CD1c-positive myeloid dendritic cell (primary cell): ENCODE data around the gene ATF1.
"Not testable (repeated sequence)": the region's sequence is repeated elsewhere in the genome, so short reads cannot be mapped to it uniquely, and the experiment has no call there.

Source experiments
- DNase-seq: peaks from one replicate; pipeline ENCODE4 v3.0.0-alpha.2; 2016; ENCODE audit errors: extremely low spot score

The ATF1 gene

DNA sequence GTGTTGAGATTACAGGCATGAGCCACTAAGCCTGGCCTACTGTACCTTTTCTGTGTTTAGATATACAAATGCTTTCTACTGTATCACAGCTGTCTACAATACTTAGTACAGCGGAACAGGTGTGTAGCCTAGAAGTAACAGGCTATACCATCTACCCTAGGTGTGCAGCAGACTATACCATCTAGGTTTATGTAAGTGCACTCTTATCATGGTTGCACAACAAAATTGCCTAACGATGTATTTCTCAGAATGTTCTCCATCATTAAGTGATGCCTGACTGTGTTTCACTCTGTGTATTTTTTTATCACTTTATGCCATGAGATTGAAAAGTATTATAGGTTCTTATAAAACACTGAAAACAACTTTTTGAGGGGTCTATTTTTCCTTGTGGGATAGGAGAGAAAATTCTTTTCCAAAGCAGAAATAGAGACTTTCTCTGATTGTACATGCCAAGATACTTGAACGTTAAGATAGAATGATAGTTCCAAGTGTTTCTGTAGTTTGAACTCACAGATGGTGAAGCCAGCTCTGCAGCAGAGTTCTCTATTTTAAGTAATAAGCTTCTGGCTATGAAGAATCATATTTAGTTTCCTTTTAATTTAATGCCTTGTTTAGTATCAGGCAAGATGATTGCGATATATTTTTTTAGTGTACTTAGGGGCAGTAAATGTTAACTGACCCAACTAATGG, 95.9 kb downstream of the ATF1 start:
- DNase-seq, result no peak

DNA sequence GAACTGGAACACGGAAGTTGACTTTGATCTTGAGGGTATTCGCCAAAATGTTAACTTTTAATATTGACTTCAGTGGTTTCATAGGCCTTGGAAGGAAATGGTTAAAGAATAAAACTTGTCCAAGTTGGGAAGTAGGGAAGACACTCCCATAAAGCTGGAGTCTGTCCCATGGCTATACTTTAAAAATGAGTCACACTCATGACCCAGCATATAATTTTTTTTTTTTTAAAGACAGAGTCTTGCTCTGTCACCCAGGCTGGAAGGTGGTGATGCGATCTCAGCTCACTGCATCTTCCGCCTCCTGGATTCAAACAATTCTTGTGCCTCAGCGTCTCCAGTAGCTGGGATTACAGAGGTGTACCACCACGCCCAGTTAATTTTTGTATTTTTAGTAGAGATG, 98.4 kb downstream of the ATF1 start:
- no peak for DNase-seq

DNA sequence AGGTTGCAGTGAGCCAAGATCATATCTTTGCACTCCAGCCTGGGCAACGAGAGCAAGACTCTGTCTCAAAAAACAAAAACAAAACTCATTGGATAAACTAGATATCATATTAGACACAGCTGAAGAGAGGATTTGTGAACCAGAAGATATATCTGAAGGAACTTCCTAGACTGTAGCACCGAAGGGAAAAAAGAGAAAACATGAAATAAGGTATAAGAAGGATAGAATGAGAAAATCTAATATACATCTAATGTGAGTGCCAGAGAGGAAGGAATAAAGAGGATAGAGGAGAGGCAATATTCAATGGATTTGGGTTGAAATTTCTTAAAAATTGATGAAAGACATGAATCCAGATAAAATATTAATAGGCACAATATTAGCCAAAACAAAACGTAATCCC, 101.4 kb downstream of the ATF1 start:
- DNase-seq, result no peak

DNA sequence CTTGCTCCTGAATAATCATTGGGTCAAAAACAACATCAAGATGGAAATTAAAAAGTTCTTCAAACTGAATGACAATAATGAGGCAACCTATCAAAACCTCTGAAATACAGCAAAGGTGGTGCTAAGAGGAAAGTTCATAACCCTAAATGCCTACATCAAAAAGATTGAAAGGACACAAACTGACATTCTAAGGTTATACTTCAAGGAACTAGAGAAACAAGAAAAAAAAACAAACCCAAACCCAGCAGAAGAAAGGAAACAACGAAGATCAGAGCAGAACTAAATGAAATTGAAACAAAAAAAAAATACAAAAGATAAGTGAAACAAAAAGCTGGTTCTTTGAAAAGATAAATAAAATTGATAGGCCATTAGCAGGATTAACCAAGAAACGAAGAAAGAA, 105.0 kb downstream of the ATF1 start:
- DNase-seq, result not testable (repeated sequence)
